HG03139 (cell line): ENCODE results near the gene EXOC3.
A peak's percentile ranks its signal among the peaks of the same experiment; 100 is the strongest.
"Not testable (repeated sequence)": the region's sequence is repeated elsewhere in the genome, so short reads cannot be mapped to it uniquely, and the experiment has no call there.

ENCODE experiments used
- ATAC-seq: cut with Tn5 transposase; IDR thresholded peaks from one replicate; pipeline ENCODE4 v1.9.1; 2021; ENCODE audit not compliant: unreplicated experiment

Gene EXOC3

DNA sequence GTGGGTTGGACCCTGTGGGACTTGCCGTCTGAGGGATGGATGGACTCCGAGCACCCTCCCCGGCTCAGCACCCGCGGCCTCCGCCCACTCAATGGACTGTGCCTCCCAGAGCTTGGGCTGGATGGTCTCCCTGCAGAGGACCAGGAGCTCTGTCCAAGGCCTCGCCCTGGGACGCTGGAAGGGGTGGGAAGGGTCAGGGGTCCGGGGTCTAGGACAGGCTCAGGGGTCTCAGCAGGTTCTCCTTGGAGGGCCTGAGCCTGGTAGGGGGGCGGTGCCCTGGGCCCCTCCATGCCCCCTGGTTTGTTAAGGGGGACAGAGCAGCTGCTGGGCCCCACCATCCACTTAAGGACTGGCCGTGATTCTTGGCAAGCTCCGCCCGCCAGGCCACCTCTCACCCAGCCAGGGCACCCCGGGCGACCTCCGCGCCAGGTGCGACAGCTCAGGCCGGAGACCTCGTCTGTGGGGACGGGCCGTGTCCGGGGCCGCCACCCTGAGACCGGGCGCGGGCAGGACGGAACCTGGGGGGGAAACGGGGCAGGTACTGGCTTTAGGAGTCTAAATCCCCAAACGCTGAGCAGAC, 29.2 kb downstream of the EXOC3 start:
- no peak for ATAC-seq

DNA sequence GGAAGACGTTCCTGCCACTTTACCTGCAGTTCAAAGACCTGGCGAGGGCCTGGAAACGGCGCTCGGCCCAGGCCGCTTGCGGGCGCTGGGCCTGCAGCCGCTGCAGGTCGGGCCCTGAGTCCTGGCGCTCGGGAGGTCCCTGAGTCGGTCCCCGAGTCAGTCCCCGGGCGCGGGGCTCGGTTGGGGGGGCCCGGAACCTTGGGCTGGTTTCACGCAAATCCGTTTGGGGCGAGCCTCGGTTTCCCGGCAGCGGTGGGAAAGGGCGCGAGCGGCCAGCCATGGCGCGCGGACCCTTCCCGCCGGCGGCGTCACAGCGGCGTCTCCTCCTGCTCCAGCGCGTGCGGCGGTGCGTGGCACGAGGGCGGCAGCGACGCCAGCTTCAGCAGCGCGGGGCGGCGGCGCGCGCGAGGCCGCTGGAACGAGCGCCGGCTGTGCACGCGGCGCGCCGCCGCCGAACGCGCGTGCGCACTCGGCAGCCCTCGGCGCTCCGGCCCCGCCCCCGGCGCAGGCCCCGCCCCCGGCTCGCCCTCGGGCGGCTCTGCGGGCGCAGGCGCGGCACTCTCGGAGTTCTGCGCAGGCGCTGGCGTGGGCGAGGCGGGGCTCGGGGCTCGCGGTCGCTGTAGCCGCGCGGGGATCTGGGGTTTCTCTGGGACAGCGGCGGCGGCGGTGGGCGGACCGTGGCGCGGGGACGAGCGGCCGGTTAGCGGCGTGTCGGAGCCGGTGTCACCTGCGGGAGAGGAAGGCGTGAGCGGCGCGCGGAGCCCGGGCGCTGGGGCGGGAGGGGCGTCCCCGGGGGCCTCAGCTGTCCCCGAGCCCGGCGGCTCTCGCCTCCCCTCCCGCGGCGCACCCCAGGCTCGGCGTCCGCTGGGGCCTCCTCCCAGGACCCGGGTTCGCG, 29.9 kb downstream of the EXOC3 start:
- ATAC-seq: peak; percentile 66

DNA sequence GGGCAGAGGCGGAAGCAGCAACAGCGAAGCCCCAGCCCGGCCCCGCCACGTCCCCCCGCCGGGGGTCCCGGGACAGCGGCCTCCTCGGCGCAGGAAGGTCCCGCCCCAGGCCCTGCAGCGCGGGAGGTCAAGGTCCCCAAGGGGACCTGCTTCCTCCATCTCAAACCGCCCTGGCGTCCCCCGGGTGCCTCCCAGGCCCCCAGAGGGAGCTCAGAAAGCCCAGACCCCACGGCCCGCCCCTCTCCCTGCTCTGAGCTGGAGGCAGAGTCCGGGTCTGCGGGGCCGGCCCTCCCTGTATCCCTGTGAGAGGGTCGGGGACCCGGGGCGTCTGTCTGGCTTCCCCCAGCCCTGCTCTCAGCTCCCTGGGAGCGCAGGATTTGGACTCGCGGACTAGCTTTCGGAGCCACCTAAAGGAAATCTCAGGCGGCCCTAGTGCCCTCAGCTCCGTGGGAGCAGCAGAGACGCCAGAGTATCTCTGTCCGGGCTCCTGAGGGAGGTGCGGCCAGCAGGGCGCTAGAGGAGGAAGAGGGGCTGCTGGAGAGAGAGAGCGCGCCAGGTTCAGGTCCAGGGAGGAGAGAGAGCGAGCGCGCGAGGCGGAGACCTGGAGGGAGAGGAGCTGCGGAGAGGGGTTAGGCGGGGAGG, 30.7 kb downstream of the EXOC3 start:
- ATAC-seq: peak; percentile 24

DNA sequence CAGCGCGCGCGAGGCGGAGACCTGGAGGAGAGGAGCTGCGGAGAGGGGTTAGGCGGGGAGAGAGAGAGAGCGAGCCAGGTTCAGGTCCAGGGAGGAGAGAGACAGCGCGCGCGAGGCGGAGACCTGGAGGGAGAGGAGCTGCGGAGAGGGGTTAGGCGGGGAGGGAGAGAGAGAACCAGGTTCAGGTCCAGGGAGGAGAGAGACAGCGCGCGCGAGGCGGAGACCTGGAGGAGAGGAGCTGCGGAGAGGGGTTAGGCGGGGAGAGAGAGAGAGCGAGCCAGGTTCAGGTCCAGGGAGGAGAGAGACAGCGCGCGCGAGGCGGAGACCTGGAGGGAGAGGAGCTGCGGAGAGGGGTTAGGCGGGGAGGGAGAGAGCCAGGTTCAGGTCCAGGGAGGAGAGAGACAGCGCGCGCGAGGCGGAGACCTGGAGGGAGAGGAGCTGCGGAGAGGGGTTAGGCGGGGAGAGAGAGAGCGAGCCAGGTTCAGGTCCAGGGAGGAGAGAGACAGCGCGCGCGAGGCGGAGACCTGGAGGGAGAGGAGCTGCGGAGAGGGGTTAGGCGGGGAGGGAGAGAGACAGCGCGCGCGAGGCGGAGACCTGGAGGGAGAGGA, 31.4 kb downstream of the EXOC3 start:
- not testable (repeated sequence) for ATAC-seq

DNA sequence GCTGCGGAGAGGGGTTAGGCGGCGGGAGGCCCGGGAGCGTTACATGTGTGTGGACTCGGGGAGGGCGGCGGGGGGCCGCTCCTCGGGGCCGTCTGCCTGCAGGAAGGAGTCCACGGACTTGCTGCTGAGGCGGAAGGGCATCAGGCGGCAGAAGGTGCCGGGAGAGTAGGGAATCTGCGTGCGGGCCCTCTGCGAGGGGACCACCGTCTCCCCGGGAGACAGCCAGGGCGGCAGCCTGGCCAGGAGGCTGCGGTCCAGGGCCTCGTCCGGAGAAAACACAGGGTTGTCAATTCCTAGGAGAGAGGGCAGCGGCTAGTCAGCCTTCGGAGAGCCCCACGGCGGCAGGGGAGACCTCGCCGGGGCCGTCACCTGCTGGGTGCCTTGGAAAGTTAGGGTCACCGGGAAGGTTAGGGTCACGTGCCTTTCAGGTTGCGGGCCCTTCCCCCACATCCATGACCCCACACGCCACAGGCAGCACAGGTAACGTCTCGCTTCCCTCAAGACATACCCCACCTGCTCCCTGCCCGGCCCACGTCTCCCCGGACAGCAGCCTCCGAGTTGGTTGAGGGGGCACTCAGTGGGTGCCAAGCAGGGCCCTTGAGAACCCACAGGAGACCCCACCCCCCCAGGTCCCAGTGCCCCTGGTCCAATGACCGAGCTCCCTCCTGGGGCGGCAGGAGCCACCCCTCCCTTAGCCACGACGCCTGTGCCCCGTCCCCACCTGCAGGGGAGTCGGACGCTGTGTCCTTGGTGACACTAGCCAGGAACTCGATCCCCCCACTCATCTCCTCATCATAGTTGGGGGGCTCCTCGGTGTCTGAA, 32.1 kb downstream of the EXOC3 start:
- no peak for ATAC-seq

DNA sequence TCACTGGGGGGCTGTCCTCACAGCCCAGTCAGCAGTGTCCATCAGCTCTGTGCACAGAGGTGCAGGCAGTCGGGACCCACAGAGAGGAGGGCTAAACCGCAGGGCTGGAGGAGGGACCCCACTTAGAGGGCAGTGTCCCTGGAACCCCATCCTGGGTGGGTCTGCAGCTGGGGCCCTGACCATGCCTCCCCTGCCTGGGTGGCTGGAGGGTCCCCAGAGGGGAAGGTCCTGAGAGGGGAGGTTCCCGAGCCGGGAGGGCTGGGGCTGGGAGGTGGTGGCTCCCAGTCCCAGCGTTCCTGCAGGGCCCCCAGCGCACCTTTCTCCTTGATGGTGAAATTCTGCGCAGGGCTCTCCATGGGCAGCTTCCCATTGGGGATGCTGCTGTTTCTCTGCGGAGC, 32.7 kb downstream of the EXOC3 start:
- no peak for ATAC-seq

DNA sequence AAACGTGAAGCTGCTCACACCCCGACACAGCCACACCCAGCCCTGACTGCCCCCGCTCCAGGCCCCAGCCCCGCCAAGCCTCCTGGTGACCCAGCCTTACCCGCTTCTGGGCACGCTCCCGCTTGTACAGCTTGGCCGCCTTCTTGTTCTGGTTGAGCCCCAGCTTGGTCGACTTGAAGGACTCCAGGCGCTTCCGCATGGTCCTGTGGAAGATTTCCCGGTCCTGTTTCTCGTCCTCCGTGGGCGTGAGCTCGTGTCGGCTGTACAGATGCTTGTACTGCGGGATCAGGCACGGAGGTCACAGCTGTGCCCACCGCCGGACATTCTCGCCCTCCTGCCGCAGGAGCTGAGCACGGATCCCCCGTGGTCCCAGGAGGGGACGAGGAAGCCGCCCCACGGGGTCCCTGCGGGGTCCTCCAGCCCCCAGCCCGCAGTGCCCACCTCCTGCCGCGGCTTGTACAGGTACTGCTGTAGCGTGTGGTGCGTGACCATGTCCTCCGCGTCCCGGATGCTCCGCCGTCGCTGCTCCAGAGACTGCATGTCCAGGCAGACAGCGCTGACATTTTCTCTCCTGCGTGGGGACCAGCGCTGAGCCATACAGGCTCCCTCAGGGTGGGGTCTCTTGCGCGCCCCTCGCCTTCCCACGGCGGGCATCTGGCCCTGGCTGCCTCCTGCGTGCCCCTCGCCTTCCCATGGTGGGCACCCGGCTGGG, 33.3 kb downstream of the EXOC3 start:
- no peak for ATAC-seq

DNA sequence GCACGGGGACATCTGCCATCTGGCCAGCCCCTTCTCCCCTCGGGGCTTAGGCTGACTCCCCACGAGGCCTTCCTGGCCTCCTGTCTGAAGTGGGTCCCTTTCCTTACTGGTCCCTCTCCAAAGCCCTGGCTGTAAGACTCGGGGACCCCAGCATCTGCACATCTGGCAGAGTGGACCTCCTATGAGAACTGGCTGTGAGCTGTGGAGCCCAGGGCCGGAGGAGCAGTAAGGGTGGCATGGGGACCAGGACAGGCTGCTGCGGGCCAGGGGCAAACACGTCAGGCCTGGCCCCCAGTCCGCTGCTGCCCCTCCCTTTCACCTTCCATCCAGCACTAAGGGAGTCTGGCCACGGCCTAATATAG, 33.8 kb downstream of the EXOC3 start:
- ATAC-seq: no peak

DNA sequence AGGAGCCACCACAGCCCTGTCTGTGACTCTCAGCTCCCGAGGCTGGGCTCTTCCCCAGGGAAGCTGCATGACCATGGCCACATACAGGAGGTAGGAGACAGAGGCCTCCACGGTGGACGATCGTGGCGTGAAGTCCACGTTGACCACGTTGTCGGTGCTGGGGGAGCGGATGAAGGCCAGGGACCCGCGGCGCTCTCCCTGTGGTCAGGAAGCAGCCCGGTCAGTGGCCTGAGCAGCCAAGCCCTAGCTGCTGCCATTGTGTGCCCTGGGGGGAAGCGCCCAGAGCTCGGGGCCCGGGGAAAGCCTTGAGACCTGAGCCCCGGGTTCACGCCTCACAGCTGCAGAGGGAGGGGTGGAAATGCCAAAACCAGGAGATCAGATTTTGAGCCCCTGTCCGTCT, 34.3 kb downstream of the EXOC3 start:
- no peak for ATAC-seq

DNA sequence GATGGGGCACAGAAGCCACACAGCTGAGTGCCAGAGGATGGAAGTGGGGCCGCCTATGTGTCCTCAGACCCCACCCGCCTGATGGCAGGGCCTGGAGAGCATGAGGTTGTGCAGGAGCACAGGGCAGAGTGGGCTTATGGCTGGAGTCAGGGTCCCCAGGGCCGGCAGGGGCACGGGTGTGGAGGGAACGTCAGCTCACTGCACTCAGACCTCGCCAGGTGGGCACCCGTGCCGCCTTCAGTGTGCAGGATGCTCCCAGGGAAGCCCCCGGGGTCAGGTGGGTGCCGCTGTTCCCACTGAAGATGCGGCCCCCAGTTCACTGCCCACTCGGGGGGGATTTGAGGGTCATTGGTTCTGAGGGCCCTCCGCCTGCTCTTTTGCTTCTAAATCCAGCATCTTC, 34.9 kb downstream of the EXOC3 start:
- no peak for ATAC-seq

DNA sequence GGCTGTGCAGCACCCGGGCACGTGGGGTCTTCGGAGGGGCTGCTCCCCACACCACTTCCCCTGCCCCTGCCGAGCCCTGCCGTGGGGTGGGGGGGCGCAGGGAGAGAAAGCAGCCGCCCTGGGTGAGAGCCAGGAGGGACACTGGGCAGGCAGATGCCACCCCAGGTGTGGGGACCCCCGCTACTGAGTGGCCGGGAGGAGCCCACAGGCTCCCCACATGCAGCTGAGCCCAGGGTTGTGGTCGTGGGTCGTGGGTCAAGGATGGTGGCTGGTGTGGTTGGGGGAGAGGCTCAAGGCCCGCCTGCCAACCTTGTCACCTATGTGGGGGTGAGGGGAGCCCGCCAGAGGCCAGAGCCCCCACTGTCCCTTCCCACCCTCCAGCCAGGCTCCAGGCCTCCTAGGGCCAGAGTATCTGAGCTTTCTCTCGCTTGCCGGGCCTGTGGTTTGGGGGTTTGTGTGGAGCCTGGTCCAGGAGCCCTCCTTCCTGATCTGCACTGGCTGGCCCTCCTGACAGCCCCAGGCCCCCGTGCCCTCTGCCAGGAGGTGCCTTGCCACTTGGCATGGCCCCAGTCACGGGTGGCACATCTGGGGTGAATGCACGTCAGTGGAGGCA, 35.5 kb downstream of the EXOC3 start:
- ATAC-seq: no peak

DNA sequence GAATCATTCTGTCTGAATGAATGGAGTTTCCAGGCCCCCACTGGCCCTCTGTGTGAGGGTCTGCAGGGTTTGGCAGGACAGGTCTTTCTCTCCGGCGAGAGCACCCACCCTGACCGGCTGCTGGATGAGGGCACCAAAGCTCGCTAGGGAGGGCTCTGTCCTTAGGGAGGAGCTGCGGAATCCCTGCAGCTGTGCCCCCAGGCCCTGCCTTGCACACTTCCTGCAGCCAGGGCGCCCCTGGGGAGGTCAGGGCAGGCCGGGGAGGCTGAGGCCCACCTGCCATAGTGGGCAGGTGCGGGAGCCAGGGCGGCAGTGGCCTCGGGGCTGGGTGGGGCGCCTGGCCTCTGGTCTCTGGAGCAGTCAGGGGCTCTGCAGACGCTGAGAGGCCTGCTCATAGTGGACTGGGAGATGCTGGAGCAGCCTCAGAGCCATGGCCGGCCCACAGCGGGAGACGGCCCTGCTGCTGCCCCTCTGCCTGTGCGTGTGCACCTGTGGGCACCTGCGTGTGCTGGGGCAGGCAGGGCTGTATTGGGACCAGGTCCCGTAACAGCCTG, 36.1 kb downstream of the EXOC3 start:
- no peak for ATAC-seq

DNA sequence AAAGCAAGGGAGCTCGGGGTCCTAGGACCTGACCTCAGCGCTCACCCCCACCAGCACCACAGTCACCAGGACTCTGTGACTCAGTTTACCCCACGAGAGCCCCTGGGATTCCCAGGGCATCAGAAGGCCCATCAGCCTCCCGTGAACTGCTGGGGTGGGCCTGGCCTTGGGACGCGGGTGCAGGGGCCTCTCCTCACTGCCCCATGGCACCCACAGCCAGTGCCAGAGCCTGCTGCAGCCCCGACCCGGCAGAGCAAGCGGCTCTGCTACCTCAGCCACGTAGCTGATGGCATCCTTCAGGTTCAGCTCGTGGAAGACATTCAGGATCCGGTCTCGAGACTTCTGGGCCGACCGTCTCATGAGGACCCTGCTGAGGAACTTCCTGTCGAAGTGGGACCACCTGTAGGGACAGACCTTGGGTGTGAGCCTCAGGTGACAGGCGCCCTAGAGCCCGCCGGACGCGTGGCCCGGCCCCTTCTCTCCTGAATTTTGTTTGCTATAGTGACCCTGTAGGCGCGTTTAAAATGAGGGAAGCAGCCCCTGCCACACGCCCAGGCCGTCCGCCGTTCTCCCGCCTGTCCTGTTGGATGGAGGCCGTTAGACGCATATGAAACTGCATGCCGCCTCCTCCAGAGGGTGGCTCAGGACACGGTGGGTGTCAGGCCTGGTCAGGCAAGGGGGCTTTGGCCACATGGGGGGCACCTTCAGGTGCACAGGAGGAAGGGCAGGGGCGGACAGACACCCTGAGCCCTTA, 36.8 kb downstream of the EXOC3 start:
- ATAC-seq: no peak

DNA sequence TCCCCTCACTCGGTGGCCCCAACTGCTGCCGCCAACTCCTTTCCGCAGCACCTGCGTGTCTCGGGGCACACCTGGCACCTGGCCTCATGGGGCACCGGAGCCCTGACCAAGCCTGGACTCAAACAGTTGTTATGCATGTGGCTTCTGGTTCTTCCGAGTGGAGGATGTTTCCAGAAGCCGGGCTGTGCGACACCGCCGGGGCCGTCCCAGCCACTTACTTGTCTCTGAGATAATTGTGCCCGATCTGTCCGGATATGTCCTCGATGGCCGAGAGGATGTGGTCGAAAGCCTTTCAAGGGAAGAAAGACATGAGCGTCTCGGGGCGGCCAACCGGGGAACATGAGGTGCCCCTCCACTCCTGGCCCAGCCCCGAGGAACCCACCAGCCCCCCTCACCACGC, 38.4 kb downstream of the EXOC3 start:
- no peak for ATAC-seq

DNA sequence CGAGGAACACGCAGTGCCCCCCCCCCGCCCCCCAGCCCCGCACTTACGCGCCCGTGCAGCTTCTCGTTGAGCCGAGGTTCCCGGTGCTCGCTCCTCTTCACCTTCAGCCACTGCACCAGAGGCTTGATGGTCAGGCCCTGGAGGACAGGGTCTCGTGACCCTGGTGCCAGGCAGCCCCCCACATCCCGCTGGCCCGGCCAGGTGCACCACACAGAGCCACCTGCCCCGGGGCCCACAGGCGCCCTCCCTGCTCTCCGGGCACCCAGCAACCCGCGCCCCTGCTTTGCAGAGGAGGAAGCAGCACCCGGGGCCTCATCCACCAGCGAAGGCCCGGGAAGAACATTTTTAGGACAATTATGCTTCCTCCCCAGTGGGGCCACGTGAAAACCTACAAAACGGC, 39.0 kb downstream of the EXOC3 start:
- no peak for ATAC-seq

DNA sequence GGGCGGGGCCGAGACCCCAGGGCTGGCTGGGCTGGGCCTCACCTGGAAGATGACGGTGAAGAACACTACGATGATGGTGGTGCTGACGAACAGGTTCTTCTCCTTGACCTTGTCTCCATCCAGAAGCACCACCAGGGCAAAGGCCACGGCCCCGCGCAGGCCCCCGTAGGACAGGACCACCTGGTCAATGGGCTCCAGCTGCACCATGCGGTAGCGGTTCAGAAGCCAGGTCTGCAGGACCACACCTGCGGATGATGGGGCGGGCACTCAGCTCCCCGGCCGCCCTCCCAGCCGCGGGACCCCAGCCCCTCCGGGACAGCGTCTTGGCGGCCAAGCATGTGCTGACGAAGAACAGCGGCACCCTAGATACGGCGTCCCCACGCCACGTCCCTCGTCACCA, 39.5 kb downstream of the EXOC3 start:
- ATAC-seq: no peak

DNA sequence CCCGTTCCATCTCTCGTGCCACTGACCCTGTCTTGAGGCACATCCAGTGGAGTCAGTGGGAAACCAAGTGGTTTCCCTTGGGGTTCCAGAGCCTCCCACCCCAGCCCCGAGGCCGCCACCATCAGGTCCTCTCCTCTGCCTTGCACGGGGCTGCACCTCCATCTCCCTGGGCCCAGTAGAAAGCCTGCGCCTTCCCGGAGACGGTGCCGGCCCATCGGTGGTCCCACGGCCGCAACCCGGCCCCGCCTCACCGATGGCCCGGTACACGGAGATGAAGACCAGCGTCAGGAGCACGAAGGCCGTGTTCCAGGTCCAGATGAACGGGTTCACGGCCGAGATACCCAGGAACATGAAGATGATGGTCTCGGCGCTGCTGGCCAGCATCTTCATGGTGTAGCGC, 40.0 kb downstream of the EXOC3 start:
- ATAC-seq: no peak

DNA sequence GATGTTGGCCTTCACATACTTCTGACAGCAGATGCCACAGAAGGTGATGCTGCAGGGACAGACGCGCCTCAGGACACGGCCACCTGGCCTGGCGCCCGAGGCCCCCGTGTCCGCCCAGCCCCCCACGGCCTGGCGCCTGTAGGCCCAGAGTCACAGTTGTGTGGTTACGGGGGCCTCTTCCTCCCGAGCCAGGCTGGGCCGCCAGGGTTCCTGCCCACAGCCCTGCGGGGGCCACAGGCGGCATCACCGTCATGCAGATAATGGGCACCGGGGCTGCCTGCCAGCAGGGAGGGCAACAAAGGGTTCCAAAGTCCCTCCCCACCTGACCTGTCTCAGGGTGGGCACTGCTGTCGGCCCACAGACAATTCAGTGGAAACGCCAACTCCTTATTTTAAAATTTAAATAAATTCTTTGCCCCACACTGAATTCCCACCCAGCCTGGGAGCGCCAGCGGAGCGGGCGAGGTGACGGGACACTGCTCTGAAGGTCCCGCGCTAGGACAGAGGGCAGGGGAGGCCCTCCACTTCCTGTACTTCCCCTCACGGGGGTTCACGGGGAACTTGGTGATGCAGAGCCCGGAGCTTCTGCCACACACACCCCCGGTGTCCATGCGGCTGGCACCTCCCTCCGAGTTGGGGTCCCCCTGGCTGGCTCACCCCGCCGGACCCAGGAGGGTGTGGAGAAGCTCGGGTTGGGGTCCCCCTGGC, 40.6 kb downstream of the EXOC3 start:
- ATAC-seq: no peak
